Neural progenitor cell (in vitro differentiated cells): ENCODE data around the gene TMEM121B.

Experiments used
- EZH2 ChIP-seq: fragments of 200-600 bp; sonication (generic); IDR thresholded peaks from 2 replicates; pipeline ENCODE4 v1.6.1; 2017; ENCODE audit warnings: antibody characterized with exemption, mild to moderate bottlenecking, moderate library complexity
- TF ChIP-seq, protein P1 (sequence below): fragments of 200-600 bp; sonication (generic); IDR thresholded peaks from 2 replicates; pipeline ENCODE4 v1.5.1; 2017; ENCODE audit warnings: antibody characterized with exemption, mild to moderate bottlenecking

GRCh38 chr22:17152971-17153370, 31.8 kb upstream of the TMEM121B start:
- TF ChIP-seq, protein P1, sequence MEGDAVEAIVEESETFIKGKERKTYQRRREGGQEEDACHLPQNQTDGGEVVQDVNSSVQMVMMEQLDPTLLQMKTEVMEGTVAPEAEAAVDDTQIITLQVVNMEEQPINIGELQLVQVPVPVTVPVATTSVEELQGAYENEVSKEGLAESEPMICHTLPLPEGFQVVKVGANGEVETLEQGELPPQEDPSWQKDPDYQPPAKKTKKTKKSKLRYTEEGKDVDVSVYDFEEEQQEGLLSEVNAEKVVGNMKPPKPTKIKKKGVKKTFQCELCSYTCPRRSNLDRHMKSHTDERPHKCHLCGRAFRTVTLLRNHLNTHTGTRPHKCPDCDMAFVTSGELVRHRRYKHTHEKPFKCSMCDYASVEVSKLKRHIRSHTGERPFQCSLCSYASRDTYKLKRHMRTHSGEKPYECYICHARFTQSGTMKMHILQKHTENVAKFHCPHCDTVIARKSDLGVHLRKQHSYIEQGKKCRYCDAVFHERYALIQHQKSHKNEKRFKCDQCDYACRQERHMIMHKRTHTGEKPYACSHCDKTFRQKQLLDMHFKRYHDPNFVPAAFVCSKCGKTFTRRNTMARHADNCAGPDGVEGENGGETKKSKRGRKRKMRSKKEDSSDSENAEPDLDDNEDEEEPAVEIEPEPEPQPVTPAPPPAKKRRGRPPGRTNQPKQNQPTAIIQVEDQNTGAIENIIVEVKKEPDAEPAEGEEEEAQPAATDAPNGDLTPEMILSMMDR = no peak
- TF ChIP-seq EZH2 = no peak
